PC-3 (cell line): ENCODE measurements around the gene GAA. TPM values are rescaled to one million over a fixed set of nuclear protein-coding genes. Genes with fewer than 3 reads are reported as not detected.

Experiments used
- ATAC-seq: fragments of 200-7000 bp; cut with Tn5 transposase; 2 replicates; pipeline ENCODE4 v1.9.1; 2020; ENCODE audit warnings: mild to moderate bottlenecking, moderate library complexity
- BruUV-seq: library from RNA; stranded (reverse); fragments of 400-500 nt; replicated peaks from 2 replicates; lab custom pipeline; 2021; lab: Mats Ljungman, UMichigan
- CTCF ChIA-PET: fragments of 300-600 bp; sonication (Branson Sonifier 250); formaldehyde crosslinking; loops from one replicate; lab custom pipeline; 2022; ENCODE audit warnings: antibody characterized with exemption; lab: Charles Lee
- POLR2A ChIA-PET: fragments of 300-600 bp; sonication (Branson Sonifier 250); formaldehyde crosslinking; loops from one replicate; lab custom pipeline; 2022; ENCODE audit warnings: antibody characterized with exemption; ENCODE audit not compliant: unreplicated experiment; lab: Charles Lee
- DNase-seq: peaks from one replicate; pipeline ENCODE4 v3.0.0-alpha.2; 2015
- H2AFZ ChIP-seq: fragments of 300-600 bp; sonication (generic); 2 replicates; pipeline ENCODE4 v1.6.0; 2016; ENCODE audit warnings: antibody characterized with exemption, low read length
- H3F3A ChIP-seq: fragments of 300-600 bp; sonication (generic); one replicate; pipeline ENCODE4 v1.6.0; 2017; ENCODE audit warnings: antibody characterized with exemption, low read length, control low read depth, mild to moderate bottlenecking; ENCODE audit not compliant: unreplicated experiment
- H3K27ac ChIP-seq: fragments of 300-600 bp; sonication (generic); 2 replicates; pipeline ENCODE4 v1.5.1; 2016; ENCODE audit warnings: mild to moderate bottlenecking, low read length
- H3K27me3 ChIP-seq: fragments of 300-600 bp; sonication (generic); 2 replicates; pipeline ENCODE4 v1.6.1; 2016; ENCODE audit warnings: low read length, mixed read lengths
- H3K36me3 ChIP-seq: fragments of 300-600 bp; sonication (generic); 2 replicates; pipeline ENCODE4 v1.6.1; 2016; ENCODE audit warnings: low read depth, mixed run types, low read length, mixed read lengths
- H3K4me1 ChIP-seq: fragments of 300-600 bp; sonication (generic); 2 replicates; pipeline ENCODE4 v1.5.1; 2016; ENCODE audit warnings: low read length; ENCODE audit not compliant: insufficient read depth
- H3K4me2 ChIP-seq: fragments of 300-600 bp; sonication (generic); 2 replicates; pipeline ENCODE4 v1.6.0; 2016; ENCODE audit warnings: low read length
- H3K4me3 ChIP-seq: fragments of 300-600 bp; sonication (generic); 2 replicates; pipeline ENCODE4 v1.5.1; 2016; ENCODE audit warnings: mild to moderate bottlenecking, low read length, mixed read lengths
- H3K79me2 ChIP-seq: fragments of 300-600 bp; sonication (generic); 2 replicates; pipeline ENCODE4 v1.6.1; 2017; ENCODE audit warnings: low read length, mixed read lengths
- H3K9ac ChIP-seq: fragments of 300-600 bp; sonication (generic); 2 replicates; pipeline ENCODE4 v1.6.0; 2016; ENCODE audit warnings: mild to moderate bottlenecking, low read length
- H3K9me2 ChIP-seq: fragments of 300-600 bp; sonication (generic); replicated peaks from 2 replicates; pipeline ENCODE4 v1.6.1; 2016; ENCODE audit warnings: mixed run types, low read length, mixed read lengths
- H3K9me3 ChIP-seq: fragments of 300-600 bp; sonication (generic); 2 replicates; pipeline ENCODE4 v1.6.1; 2016; ENCODE audit warnings: low read length, mixed read lengths
- H4K20me1 ChIP-seq: fragments of 300-600 bp; sonication (generic); 2 replicates; pipeline ENCODE4 v1.6.1; 2016; ENCODE audit warnings: low read length, mixed read lengths
- EZH2 ChIP-seq: fragments of 300-600 bp; sonication (generic); IDR thresholded peaks from one replicate; pipeline ENCODE4 v1.6.1; 2017; ENCODE audit warnings: antibody characterized with exemption, mild to moderate bottlenecking, low read length; ENCODE audit not compliant: unreplicated experiment
- EZH2phosphoT487 ChIP-seq: fragments of 300-600 bp; sonication (generic); IDR thresholded peaks from 2 replicates; pipeline ENCODE4 v1.6.1; 2018; ENCODE audit warnings: mild to moderate bottlenecking, antibody characterized with exemption, low read length, borderline replicate concordance
- intact Hi-C: fragments of 100-400 bp; cut with micrococcal nuclease; formaldehyde crosslinking; loops from 2 replicates; pipeline ENCODE4 v1.9.0; 2023
- total RNA-seq: library from RNA; depleted of rRNA; stranded (reverse); fragments of >200 nt; gene quantifications from 2 replicates; pipeline ENCODE4 v1.2.3, GENCODE V29; 2014
- TF ChIP-seq, protein P1 (sequence below): fragments of 300-600 bp; sonication (generic); conservative IDR thresholded peaks from 2 replicates; pipeline ENCODE4 v1.5.1; 2017; ENCODE audit warnings: antibody characterized with exemption, low read depth, mild to moderate bottlenecking, low read length

The GAA gene
- total RNA-seq, 1 experiment from 2014 or later, result 76.2 TPM

DNA sequence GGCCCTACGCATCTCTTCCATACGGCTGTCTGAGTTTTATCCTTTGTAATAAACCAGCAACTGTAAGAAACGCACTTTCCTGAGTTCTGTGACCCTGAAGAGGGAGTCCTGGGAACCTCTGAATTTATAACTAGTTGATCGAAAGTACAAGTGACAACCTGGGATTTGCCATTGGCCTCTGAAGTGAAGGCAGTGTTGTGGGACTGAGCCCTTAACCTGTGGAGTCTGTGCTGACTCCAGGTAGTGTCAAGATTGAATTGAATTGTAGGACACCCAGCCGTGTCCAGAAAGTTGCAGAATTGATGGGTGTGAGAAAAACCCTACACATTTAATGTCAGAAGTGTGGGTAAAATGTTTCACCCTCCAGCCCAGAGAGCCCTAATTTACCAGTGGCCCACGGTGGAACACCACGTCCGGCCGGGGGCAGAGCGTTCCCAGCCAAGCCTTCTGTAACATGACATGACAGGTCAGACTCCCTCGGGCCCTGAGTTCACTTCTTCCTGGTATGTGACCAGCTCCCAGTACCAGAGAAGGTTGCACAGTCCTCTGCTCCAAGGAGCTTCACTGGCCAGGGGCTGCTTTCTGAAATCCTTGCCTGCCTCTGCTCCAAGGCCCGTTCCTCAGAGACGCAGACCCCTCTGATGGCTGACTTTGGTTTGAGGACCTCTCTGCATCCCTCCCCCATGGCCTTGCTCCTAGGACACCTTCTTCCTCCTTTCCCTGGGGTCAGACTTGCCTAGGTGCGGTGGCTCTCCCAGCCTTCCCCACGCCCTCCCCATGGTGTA lies 1.5 kb downstream of the GAA start:
- peak overlapping the region; percentile 99 for H3K4me2 ChIP-seq
- H3K9me3 ChIP-seq, result no peaks in the 10 kb centered on the region
- H2AFZ ChIP-seq, result no peak overlapping the region
- TF ChIP-seq, protein P1, sequence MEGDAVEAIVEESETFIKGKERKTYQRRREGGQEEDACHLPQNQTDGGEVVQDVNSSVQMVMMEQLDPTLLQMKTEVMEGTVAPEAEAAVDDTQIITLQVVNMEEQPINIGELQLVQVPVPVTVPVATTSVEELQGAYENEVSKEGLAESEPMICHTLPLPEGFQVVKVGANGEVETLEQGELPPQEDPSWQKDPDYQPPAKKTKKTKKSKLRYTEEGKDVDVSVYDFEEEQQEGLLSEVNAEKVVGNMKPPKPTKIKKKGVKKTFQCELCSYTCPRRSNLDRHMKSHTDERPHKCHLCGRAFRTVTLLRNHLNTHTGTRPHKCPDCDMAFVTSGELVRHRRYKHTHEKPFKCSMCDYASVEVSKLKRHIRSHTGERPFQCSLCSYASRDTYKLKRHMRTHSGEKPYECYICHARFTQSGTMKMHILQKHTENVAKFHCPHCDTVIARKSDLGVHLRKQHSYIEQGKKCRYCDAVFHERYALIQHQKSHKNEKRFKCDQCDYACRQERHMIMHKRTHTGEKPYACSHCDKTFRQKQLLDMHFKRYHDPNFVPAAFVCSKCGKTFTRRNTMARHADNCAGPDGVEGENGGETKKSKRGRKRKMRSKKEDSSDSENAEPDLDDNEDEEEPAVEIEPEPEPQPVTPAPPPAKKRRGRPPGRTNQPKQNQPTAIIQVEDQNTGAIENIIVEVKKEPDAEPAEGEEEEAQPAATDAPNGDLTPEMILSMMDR, result no peak
- TF ChIP-seq EZH2 (no peak), EZH2phosphoT487 (no peak)
- peak overlapping the region; percentile 96 for H3K4me3 ChIP-seq
- H4K20me1 ChIP-seq, result no peaks in the 10 kb centered on the region
- no TSS peak for BruUV-seq
- ATAC-seq, result no peak
- no peak overlapping the region for H3K27ac ChIP-seq
- intact Hi-C loops, result loop anchor here (1.0 to 5.0 kb wide), 2 partner anchors 97 to 149 kb away; no protein-coding TSS in a partner anchor
- ChIA-PET CTCF (no interaction called here), POLR2A (no interaction called here)
- H3F3A ChIP-seq, result no peaks in the 10 kb centered on the region
- peaks cover 18% of the 10 kb centered on the region for H3K4me1 ChIP-seq
- H3K36me3 ChIP-seq, result no peaks in the 10 kb centered on the region
- no peaks in the 10 kb centered on the region for H3K9me2 ChIP-seq
- no peak overlapping the region for H3K9ac ChIP-seq
- no peaks in the 10 kb centered on the region for H3K27me3 ChIP-seq
- DNase-seq, result no peak
- H3K79me2 ChIP-seq, result peaks cover 19% of the 10 kb centered on the region

DNA sequence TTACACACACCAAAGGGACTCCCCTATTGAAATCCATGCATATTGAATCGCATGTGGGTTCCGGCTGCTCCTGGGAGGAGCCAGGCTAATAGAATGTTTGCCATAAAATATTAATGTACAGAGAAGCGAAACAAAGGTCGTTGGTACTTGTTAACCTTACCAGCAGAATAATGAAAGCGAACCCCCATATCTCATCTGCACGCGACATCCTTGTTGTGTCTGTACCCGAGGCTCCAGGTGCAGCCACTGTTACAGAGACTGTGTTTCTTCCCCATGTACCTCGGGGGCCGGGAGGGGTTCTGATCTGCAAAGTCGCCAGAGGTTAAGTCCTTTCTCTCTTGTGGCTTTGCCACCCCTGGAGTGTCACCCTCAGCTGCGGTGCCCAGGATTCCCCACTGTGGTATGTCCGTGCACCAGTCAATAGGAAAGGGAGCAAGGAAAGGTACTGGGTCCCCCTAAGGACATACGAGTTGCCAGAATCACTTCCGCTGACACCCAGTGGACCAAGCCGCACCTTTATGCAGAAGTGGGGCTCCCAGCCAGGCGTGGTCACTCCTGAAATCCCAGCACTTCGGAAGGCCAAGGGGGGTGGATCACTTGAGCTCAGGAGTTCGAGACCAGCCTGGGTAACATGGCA lies 2.2 kb downstream of the GAA start:
- ChIA-PET CTCF (no interaction called here), POLR2A (interaction anchor here (0.6 kb wide), 1 partner anchor 20 kb away, joined by 3 read pairs; no protein-coding TSS in a partner anchor)
- peaks cover 19% of the 10 kb centered on the region for H3K79me2 ChIP-seq
- H3K4me2 ChIP-seq, result no peak overlapping the region
- H2AFZ ChIP-seq, result no peak overlapping the region
- no peaks in the 10 kb centered on the region for H4K20me1 ChIP-seq
- no TSS peak for BruUV-seq
- H3K4me1 ChIP-seq, result peaks cover 18% of the 10 kb centered on the region
- no peaks in the 10 kb centered on the region for H3K9me3 ChIP-seq
- intact Hi-C loops, result loop anchor here (5.0 kb wide), 1 partner anchor 149 kb away; no protein-coding TSS in a partner anchor
- H3K4me3 ChIP-seq, result no peak overlapping the region
- no peak overlapping the region for H3K27ac ChIP-seq
- H3K36me3 ChIP-seq, result no peaks in the 10 kb centered on the region
- no peaks in the 10 kb centered on the region for H3K9me2 ChIP-seq
- no peaks in the 10 kb centered on the region for H3K27me3 ChIP-seq
- H3F3A ChIP-seq, result no peaks in the 10 kb centered on the region
- no peak overlapping the region for H3K9ac ChIP-seq
- DNase-seq (no peak), ATAC-seq (no peak)
- TF ChIP-seq, protein P1, result no peak
- TF ChIP-seq EZH2phosphoT487 (no peak), EZH2 (no peak)
